ENCODE data around the gene KLHL40.

DNA sequence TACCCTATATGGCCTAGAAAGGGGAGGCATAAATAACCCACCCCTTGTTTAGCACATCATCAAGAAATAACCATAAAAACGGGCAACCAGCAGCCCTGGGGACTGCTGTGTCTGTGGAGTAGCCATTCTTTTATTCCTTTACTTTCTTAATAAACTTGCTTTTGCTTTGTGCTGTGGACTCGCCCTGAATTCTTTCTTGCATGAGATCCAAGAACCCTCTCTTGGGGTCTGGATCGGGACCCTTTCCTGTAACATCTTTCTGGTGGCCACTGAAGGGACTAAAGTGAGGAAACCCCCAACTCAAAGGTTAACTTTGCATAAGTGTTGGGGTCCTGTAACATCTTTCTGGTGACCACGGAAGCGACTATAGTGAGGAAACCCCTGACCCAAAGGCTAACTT is 33.0 kb downstream of the KLHL40 start:
- TF ChIP-seq, protein P1, sequence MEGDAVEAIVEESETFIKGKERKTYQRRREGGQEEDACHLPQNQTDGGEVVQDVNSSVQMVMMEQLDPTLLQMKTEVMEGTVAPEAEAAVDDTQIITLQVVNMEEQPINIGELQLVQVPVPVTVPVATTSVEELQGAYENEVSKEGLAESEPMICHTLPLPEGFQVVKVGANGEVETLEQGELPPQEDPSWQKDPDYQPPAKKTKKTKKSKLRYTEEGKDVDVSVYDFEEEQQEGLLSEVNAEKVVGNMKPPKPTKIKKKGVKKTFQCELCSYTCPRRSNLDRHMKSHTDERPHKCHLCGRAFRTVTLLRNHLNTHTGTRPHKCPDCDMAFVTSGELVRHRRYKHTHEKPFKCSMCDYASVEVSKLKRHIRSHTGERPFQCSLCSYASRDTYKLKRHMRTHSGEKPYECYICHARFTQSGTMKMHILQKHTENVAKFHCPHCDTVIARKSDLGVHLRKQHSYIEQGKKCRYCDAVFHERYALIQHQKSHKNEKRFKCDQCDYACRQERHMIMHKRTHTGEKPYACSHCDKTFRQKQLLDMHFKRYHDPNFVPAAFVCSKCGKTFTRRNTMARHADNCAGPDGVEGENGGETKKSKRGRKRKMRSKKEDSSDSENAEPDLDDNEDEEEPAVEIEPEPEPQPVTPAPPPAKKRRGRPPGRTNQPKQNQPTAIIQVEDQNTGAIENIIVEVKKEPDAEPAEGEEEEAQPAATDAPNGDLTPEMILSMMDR (IDR thresholded peaks at IDR 0.05), result no peak
- no peak for TF ChIP-seq POLR2A (IDR thresholded peaks at IDR 0.05)
